H9 (cell line): ENCODE measurements around the gene APBA3. TPM values are rescaled to one million over a fixed set of nuclear protein-coding genes. Genes with fewer than 3 reads are reported as not detected.
"Not testable (repeated sequence)": the region's sequence is repeated elsewhere in the genome, so short reads cannot be mapped to it uniquely, and the experiment has no call there.

Source experiments
- DNase-seq: peaks from one replicate; pipeline ENCODE4 v3.0.0-alpha.2; 2017
- H2AFZ ChIP-seq: one replicate; pipeline ENCODE4 v1.6.1; 2013; ENCODE audit warnings: mild to moderate bottlenecking, low read length, control low read depth, moderate library complexity
- H2AK5ac ChIP-seq: 2 replicates; pipeline ENCODE4 v1.6.1; 2013; ENCODE audit warnings: low read length, control low read depth, mixed read lengths; ENCODE audit not compliant: insufficient read length
- H2BK120ac ChIP-seq: one replicate; pipeline ENCODE4 v1.6.1; 2013; ENCODE audit warnings: low read depth, mild to moderate bottlenecking, low read length, control low read depth, inconsistent platforms; ENCODE audit not compliant: poor library complexity, severe bottlenecking
- H2BK12ac ChIP-seq: 2 replicates; pipeline ENCODE4 v1.6.1; 2013; ENCODE audit warnings: low read length, control low read depth, mixed read lengths, low read depth; ENCODE audit not compliant: insufficient read length
- H2BK15ac ChIP-seq: 2 replicates; pipeline ENCODE4 v1.6.1; 2013; ENCODE audit warnings: low read depth, low read length, control low read depth
- H2BK20ac ChIP-seq: one replicate; pipeline ENCODE4 v1.6.1; 2013; ENCODE audit warnings: low read depth, mild to moderate bottlenecking, low read length, control low read depth, inconsistent platforms; ENCODE audit not compliant: poor library complexity, severe bottlenecking
- H2BK5ac ChIP-seq: 2 replicates; pipeline ENCODE4 v1.6.1; 2013; ENCODE audit warnings: low read length, control low read depth, mixed read lengths; ENCODE audit not compliant: insufficient read length
- H3K14ac ChIP-seq: 2 replicates; pipeline ENCODE4 v1.6.1; 2013; ENCODE audit warnings: low read length, control low read depth; ENCODE audit not compliant: insufficient read depth
- H3K18ac ChIP-seq: 2 replicates; pipeline ENCODE4 v1.6.1; 2013; ENCODE audit warnings: low read depth, mild to moderate bottlenecking, mixed read lengths, low read length, control low read depth; ENCODE audit not compliant: insufficient read length
- H3K23ac ChIP-seq: 2 replicates; pipeline ENCODE4 v1.6.1; 2013; ENCODE audit warnings: low read length, control low read depth, mixed read lengths, low read depth; ENCODE audit not compliant: insufficient read length
- H3K23me2 ChIP-seq: 2 replicates; pipeline ENCODE4 v1.6.1; 2013; ENCODE audit warnings: low read depth, mild to moderate bottlenecking, mixed read lengths, low read length, control low read depth; ENCODE audit not compliant: insufficient read length, poor library complexity, severe bottlenecking
- H3K27ac ChIP-seq: 2 replicates; pipeline ENCODE4 v1.5.1; 2013; ENCODE audit warnings: low read length, control low read depth, mixed read lengths, low read depth; ENCODE audit not compliant: insufficient read length
- H3K27me3 ChIP-seq: 2 replicates; pipeline ENCODE4 v1.6.1; 2013; ENCODE audit warnings: low read length, control low read depth, inconsistent platforms; ENCODE audit not compliant: insufficient read depth
- H3K4ac ChIP-seq: 2 replicates; pipeline ENCODE4 v1.6.1; 2013; ENCODE audit warnings: low read depth, mild to moderate bottlenecking, control low read depth, inconsistent platforms, low read length, moderate library complexity
- H3K4me1 ChIP-seq: 2 replicates; pipeline ENCODE4 v1.6.1; 2013; ENCODE audit warnings: low read length, control low read depth, inconsistent platforms; ENCODE audit not compliant: insufficient read depth
- H3K4me2 ChIP-seq: 2 replicates; pipeline ENCODE4 v1.6.1; 2013; ENCODE audit warnings: low read length, control low read depth, mixed read lengths; ENCODE audit not compliant: insufficient read length, insufficient read depth
- H3K56ac ChIP-seq: 2 replicates; pipeline ENCODE4 v1.6.1; 2013; ENCODE audit warnings: low read depth, mild to moderate bottlenecking, mixed read lengths, low read length, control low read depth; ENCODE audit not compliant: insufficient read length
- H3K79me1 ChIP-seq: 2 replicates; pipeline ENCODE4 v1.6.1; 2013; ENCODE audit warnings: low read depth, mild to moderate bottlenecking, moderate library complexity, low read length, control low read depth, inconsistent platforms; ENCODE audit not compliant: insufficient read depth, poor library complexity, severe bottlenecking
- H3K79me2 ChIP-seq: 2 replicates; pipeline ENCODE4 v1.6.1; 2013; ENCODE audit warnings: low read length, control low read depth, inconsistent platforms; ENCODE audit not compliant: insufficient read depth
- H3K9ac ChIP-seq: 2 replicates; pipeline ENCODE4 v1.6.1; 2013; ENCODE audit warnings: low read length, control low read depth, mixed read lengths; ENCODE audit not compliant: insufficient read length; ENCODE audit errors: extremely low read depth
- H3K9me3 ChIP-seq: one replicate; pipeline ENCODE4 v1.6.1; 2013; ENCODE audit warnings: low read depth, low read length, inconsistent platforms; ENCODE audit not compliant: control insufficient read depth
- H3T11ph ChIP-seq: one replicate; pipeline ENCODE4 v1.6.1; 2013; ENCODE audit warnings: mild to moderate bottlenecking, low read length, control low read depth, inconsistent platforms
- H4K20me1 ChIP-seq: one replicate; pipeline ENCODE4 v1.6.1; 2013; ENCODE audit not compliant: control insufficient read depth, insufficient read length, insufficient read depth
- H4K5ac ChIP-seq: 2 replicates; pipeline ENCODE4 v1.6.1; 2013; ENCODE audit warnings: low read depth, mild to moderate bottlenecking, mixed read lengths, low read length, control low read depth; ENCODE audit not compliant: insufficient read length
- H4K8ac ChIP-seq: replicated peaks from 2 replicates; pipeline ENCODE4 v1.6.1; 2013; ENCODE audit warnings: low read length, control low read depth, mixed read lengths, low read depth; ENCODE audit not compliant: insufficient read length
- H4K91ac ChIP-seq: 2 replicates; pipeline ENCODE4 v1.6.1; 2013; ENCODE audit warnings: low read depth, mild to moderate bottlenecking, moderate library complexity, mixed read lengths, low read length, control low read depth; ENCODE audit not compliant: insufficient read length
- H3K27ac Mint-ChIP-seq, 3 experiments: 2 replicates in 2 of 3; 3 replicates in 1 of 3; pipeline ENCODE4 v1.8.0; 2020 to 2021; ENCODE audit warnings: mixed read lengths in 3 of 3, mild to moderate bottlenecking in 1 of 3, moderate library complexity in 1 of 3
- H3K27me3 Mint-ChIP-seq: 2 replicates; pipeline ENCODE4 v1.8.0; 2021; ENCODE audit warnings: low read depth, mild to moderate bottlenecking, moderate library complexity, mixed read lengths
- H3K36me3 Mint-ChIP-seq, 3 experiments: 2 replicates in 2 of 3; 3 replicates in 1 of 3; pipeline ENCODE4 v1.8.0; 2020 to 2021; ENCODE audit warnings: low read depth in 3 of 3, mixed read lengths in 3 of 3; ENCODE audit not compliant: insufficient read depth in 1 of 3
- H3K4me1 Mint-ChIP-seq, 2 experiments: 2 replicates each; pipeline ENCODE4 v1.8.0; 2020; ENCODE audit warnings: mixed read lengths in 2 of 2
- H3K4me3 Mint-ChIP-seq, 2 experiments: 2 replicates in 1 of 2; 3 replicates in 1 of 2; pipeline ENCODE4 v1.8.0; 2020 to 2021; ENCODE audit warnings: mild to moderate bottlenecking in 2 of 2, mixed read lengths in 2 of 2, moderate library complexity in 1 of 2
- H3K9me3 Mint-ChIP-seq, 2 experiments: 2 replicates in 1 of 2; 3 replicates in 1 of 2; pipeline ENCODE4 v1.8.0; 2020; ENCODE audit warnings: mild to moderate bottlenecking in 2 of 2, mixed read lengths in 2 of 2, moderate library complexity in 1 of 2
- WGBS: extraction: QIAGEN DNeasy Blood & Tissue Kit; methylation state at CpG from one replicate; pipeline ENCODE4 v1.1.7; 2013; ENCODE audit warnings: missing lambda C conversion rate, low lambda C conversion rate, mixed read lengths; ENCODE audit not compliant: insufficient read length; ENCODE audit errors: extremely low coverage; 5-methylcytosine and 5-hydroxymethylcytosine counted together
- total RNA-seq: library from RNA; stranded (reverse); gene quantifications from 2 replicates; pipeline ENCODE4 v1.2.1, GENCODE V29; 2021

The APBA3 gene
- total RNA-seq, 1 experiment from 2014 or later, result 21.8 TPM

DNA sequence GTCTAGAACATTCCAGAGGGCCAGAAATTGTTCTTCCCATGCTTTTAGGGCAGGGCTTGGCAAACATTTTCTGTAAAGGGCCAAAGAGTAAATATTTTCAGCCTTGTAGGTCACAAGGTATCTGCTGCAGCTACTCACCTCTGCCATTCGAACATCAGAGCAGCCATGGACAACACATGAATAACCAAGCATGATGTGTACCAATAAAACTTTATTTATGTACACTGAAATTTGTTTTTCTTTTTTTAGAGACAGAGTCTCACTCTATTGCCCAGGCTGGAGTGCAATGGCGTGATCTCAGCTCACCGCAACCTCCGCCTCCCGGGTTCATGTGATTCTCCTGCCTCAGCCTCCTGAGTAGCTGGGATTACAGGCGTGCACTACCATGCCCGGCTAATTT is 3.8 kb downstream of the APBA3 start:
- H3K27ac ChIP-seq, H3K9ac ChIP-seq, H4K5ac ChIP-seq, H2BK15ac ChIP-seq, H3K27me3 ChIP-seq, H3K9me3 ChIP-seq, H2BK12ac ChIP-seq, H3K79me2 ChIP-seq, H4K91ac ChIP-seq, H3K9me3 Mint-ChIP-seq, H3K14ac ChIP-seq, H2BK5ac ChIP-seq, H4K8ac ChIP-seq, H3K4me1 Mint-ChIP-seq, H3T11ph ChIP-seq, H2BK20ac ChIP-seq, H3K4me3 Mint-ChIP-seq, H3K56ac ChIP-seq, H3K23ac ChIP-seq, H3K23me2 ChIP-seq, H4K20me1 ChIP-seq, H2AFZ ChIP-seq, H3K18ac ChIP-seq, DNase-seq, H3K4ac ChIP-seq, H3K79me1 ChIP-seq, H3K4me2 ChIP-seq, H2BK120ac ChIP-seq, H3K27ac Mint-ChIP-seq, H2AK5ac ChIP-seq, H3K27me3 Mint-ChIP-seq, H3K4me1 ChIP-seq: not testable (repeated sequence)
- no CpG with 5 or more reads among the region's 7 CpGs for WGBS
- H3K36me3 Mint-ChIP-seq, result peaks cover 5 to 19% (median 18%) of the 10 kb centered on the region in 3 experiments; a peak in 5 of 7 replicates
